HepG2 (cell line): ENCODE results near the gene SLC5A5. TPM values are rescaled to one million over a fixed set of nuclear protein-coding genes. Genes with fewer than 3 reads are reported as not detected.

ENCODE experiments used
- BRF2 ChIP-seq: sonication (generic); formaldehyde crosslinking; IDR thresholded peaks from 2 replicates; pipeline ENCODE4 v1.8.1; 2022; ENCODE audit warnings: mild to moderate bottlenecking, missing genetic modification reagents
- CHCHD3 ChIP-seq: sonication (generic); formaldehyde crosslinking; IDR thresholded peaks from 2 replicates; pipeline ENCODE4 v1.8.0; 2022; ENCODE audit warnings: mild to moderate bottlenecking, missing genetic modification reagents, moderate library complexity
- CREBL2 ChIP-seq: sonication (generic); formaldehyde crosslinking; IDR thresholded peaks from 2 replicates; pipeline ENCODE4 v1.8.1; 2023; ENCODE audit warnings: missing genetic modification reagents, mild to moderate bottlenecking, borderline replicate concordance
- DR1 ChIP-seq: sonication (generic); formaldehyde crosslinking; IDR thresholded peaks from 2 replicates; pipeline ENCODE4 v1.8.0; 2021; ENCODE audit warnings: mild to moderate bottlenecking, missing genetic modification reagents, inconsistent platforms
- FOXO1 ChIP-seq: sonication (generic); formaldehyde crosslinking; IDR thresholded peaks from 2 replicates; pipeline ENCODE4 v1.4.0; 2020; ENCODE audit warnings: missing genetic modification reagents
- HNF4A ChIP-seq: sonication (generic); formaldehyde crosslinking; IDR thresholded peaks from 2 replicates; pipeline ENCODE4 v1.4.0; 2020; ENCODE audit warnings: missing genetic modification reagents
- IRF1 ChIP-seq: sonication (generic); formaldehyde crosslinking; IDR thresholded peaks from 2 replicates; pipeline ENCODE4 v1.4.0; 2020; ENCODE audit warnings: low read depth, mild to moderate bottlenecking, missing genetic modification reagents
- KLF9 ChIP-seq: IDR thresholded peaks from 2 replicates; pipeline ENCODE4 v1.6.1; 2016; ENCODE audit warnings: low read depth
- MTERF4 ChIP-seq: sonication (generic); formaldehyde crosslinking; IDR thresholded peaks from 2 replicates; pipeline ENCODE4 v1.8.0; 2023; ENCODE audit warnings: mild to moderate bottlenecking, missing genetic modification reagents
- MTF2 ChIP-seq: sonication (generic); formaldehyde crosslinking; IDR thresholded peaks from 2 replicates; pipeline ENCODE4 v1.5.0; 2020; ENCODE audit warnings: missing genetic modification reagents, borderline replicate concordance
- MZF1 ChIP-seq: sonication (generic); formaldehyde crosslinking; IDR thresholded peaks from 2 replicates; pipeline ENCODE4 v1.8.1; 2023; ENCODE audit warnings: mild to moderate bottlenecking, missing genetic modification reagents, borderline replicate concordance
- PBX3 ChIP-seq: sonication (generic); formaldehyde crosslinking; IDR thresholded peaks from 2 replicates; pipeline ENCODE4 v1.8.1; 2023; ENCODE audit warnings: missing genetic modification reagents, inconsistent platforms, borderline replicate concordance
- TAF1 ChIP-seq: sonication (generic); formaldehyde crosslinking; IDR thresholded peaks from 2 replicates; pipeline ENCODE4 v1.4.0; 2020; ENCODE audit warnings: missing genetic modification reagents
- YEATS2 ChIP-seq: sonication (generic); formaldehyde crosslinking; IDR thresholded peaks from 2 replicates; pipeline ENCODE4 v1.4.0; 2020; ENCODE audit warnings: missing genetic modification reagents, borderline replicate concordance
- ZBTB2 ChIP-seq: sonication (generic); formaldehyde crosslinking; IDR thresholded peaks from 2 replicates; pipeline ENCODE4 v1.8.0; 2022; ENCODE audit warnings: low read depth, missing genetic modification reagents
- ZBTB37 ChIP-seq: sonication (generic); formaldehyde crosslinking; IDR thresholded peaks from 2 replicates; pipeline ENCODE4 v1.4.0; 2020; ENCODE audit warnings: mild to moderate bottlenecking, missing genetic modification reagents
- ZBTB39 ChIP-seq: sonication (generic); formaldehyde crosslinking; IDR thresholded peaks from 2 replicates; pipeline ENCODE4 v1.5.0; 2020; ENCODE audit warnings: missing genetic modification reagents
- ZNF30 ChIP-seq: sonication (generic); formaldehyde crosslinking; IDR thresholded peaks from 2 replicates; pipeline ENCODE4 v1.5.0; 2020; ENCODE audit warnings: mild to moderate bottlenecking, missing genetic modification reagents
- ZNF607 ChIP-seq: sonication (generic); formaldehyde crosslinking; IDR thresholded peaks from 2 replicates; pipeline ENCODE4 v1.5.1; 2020; ENCODE audit warnings: missing genetic modification reagents, mild to moderate bottlenecking, borderline replicate concordance
- polyA plus RNA-seq, 8 experiments: library from polyadenylated mRNA; depleted of rRNA in 3 of 8; stranded (reverse) in 7 of 8; unstranded in 1 of 8; fragments of >200 nt; fragmentation: Illumina TruSeq in 4 of 8; extraction: Trizol in 4 of 8; gene quantifications; 2 replicates each; pipeline versions ENCODE4 v1.2.1 to v1.2.3, GENCODE V29; 2011 to 2016; ENCODE audit warnings: low read depth in 4 of 8, missing spikeins in 1 of 8, mixed read lengths in 1 of 8; ENCODE audit not compliant: insufficient read depth in 1 of 8
- total RNA-seq, 5 experiments: library from RNA; depleted of rRNA; stranded (reverse); fragments of >200 nt; fragmentation: Illumina TruSeq; extraction: Trizol; gene quantifications; 2 replicates each; pipeline ENCODE4 v1.2.3, GENCODE V29; 2016; ENCODE audit warnings: low read depth in 1 of 5

Gene SLC5A5
- total and polyA plus RNA-seq, 2 of the 13 experiments (the other 11 are each of a cell fraction or from before 2014, with no cell fraction given): not detected

GRCh38 chr19:17859533-17860330 lies 12.0 kb upstream of the SLC5A5 start, which contains the start of gene RPL18A (continued):
- peak; percentile 65; the same call in 1 of the 2 replicates for TF ChIP-seq ZNF607 (CRISPR knock-in tag)
- TF ChIP-seq HNF4A (CRISPR knock-in tag): no peak
- TF ChIP-seq CREBL2 (CRISPR knock-in tag): no peak; the same call in 1 of the 2 replicates
- peak; percentile 98 for TF ChIP-seq DR1 (CRISPR knock-in tag)
- TF ChIP-seq PBX3 (CRISPR knock-in tag): peak; percentile 58; the same call in 1 of the 2 replicates
- no peak for TF ChIP-seq MTF2 (CRISPR knock-in tag)
- no peak for TF ChIP-seq ZBTB37 (CRISPR knock-in tag)
- TF ChIP-seq IRF1 (CRISPR knock-in tag): no peak
- peak; percentile 100 for TF ChIP-seq TAF1 (CRISPR knock-in tag)
- TF ChIP-seq MTERF4 (CRISPR knock-in tag): peak; percentile 71; the same call in 1 of the 2 replicates
- TF ChIP-seq ZNF30 (CRISPR knock-in tag): no peak
- TF ChIP-seq KLF9 (CRISPR knock-in tag): peak; percentile 21; the same call in 1 of the 2 replicates
- TF ChIP-seq FOXO1 (CRISPR knock-in tag): peak; percentile 45; the same call in 1 of the 2 replicates
- no peak for TF ChIP-seq ZBTB2 (CRISPR knock-in tag)
- peak; percentile 95 for TF ChIP-seq YEATS2 (CRISPR knock-in tag)
- TF ChIP-seq MZF1: no peak
- TF ChIP-seq CHCHD3 (CRISPR knock-in tag): no peak
- TF ChIP-seq ZBTB39: no peak
- TF ChIP-seq BRF2 (CRISPR knock-in tag): no peak
